ENCODE data around the gene AARS1. TPM values are rescaled to one million over a fixed set of nuclear protein-coding genes. Genes with fewer than 3 reads are reported as not detected.
"Not testable (repeated sequence)": the region's sequence is repeated elsewhere in the genome, so short reads cannot be mapped to it uniquely, and the experiment has no call there.

Gene AARS1
- polyA plus RNA-seq, result 10 to 100 TPM; 21.7 to 56.8 (median 45.4) TPM
- long read RNA-seq, donor 1, result 0 reads
- long read RNA-seq, donor 2, partial matches to known transcripts, result 0 of 1 reads
- long read RNA-seq, donor 2, other reads (novel, unspliced or antisense), result 0 of 1 reads
- long read RNA-seq, donor 3, partial matches to known transcripts, result 6 of 11 reads
- long read RNA-seq, donor 3, other reads (novel, unspliced or antisense), result 0 of 11 reads
- long read RNA-seq, donor 4, result 0 reads
- long read RNA-seq, donor 5, partial matches to known transcripts, result 0 of 1 reads
- long read RNA-seq, donor 5, other reads (novel, unspliced or antisense), result 0 of 1 reads
- long read RNA-seq, donor 6, result 0 reads
- long read RNA-seq, donor 7, transcript AARS-201 (21 exons, 3,477 nt), result major isoform, 8 of 8 reads
- long read RNA-seq, donor 7, partial matches to known transcripts, result 0 of 8 reads
- long read RNA-seq, donor 7, other reads (novel, unspliced or antisense), result 0 of 8 reads
- long read RNA-seq, donor 8, result 0 reads
- long read RNA-seq, donor 9, partial matches to known transcripts, result 0 of 1 reads
- long read RNA-seq, donor 9, other reads (novel, unspliced or antisense), result 0 of 1 reads
- long read RNA-seq, donor 10, transcript AARS-201 (21 exons, 3,477 nt), result major isoform, 10 of 10 reads
- long read RNA-seq, donor 10, partial matches to known transcripts, result 0 of 10 reads
- long read RNA-seq, donor 10, other reads (novel, unspliced or antisense), result 0 of 10 reads

GRCh38 chr16:70289229-70290094, at the start of gene AARS1:
TSS of gene AARS1 (minus strand) at chr16:70289506. CDS start at chr16:70282763, 6,743 bp downstream.
- H3K9me3 ChIP-seq (ENCODE audit: control insufficient read depth in 2 of 2, insufficient read depth in 1 of 2, low read depth in 1 of 2, low read length in 1 of 2), result no peaks in the 10 kb centered on the region
- H3K27me3 ChIP-seq (ENCODE audit: control insufficient read depth in 3 of 3, insufficient read depth in 3 of 3, low read length in 3 of 3), result no peaks in the 10 kb centered on the region
- peak within 1 kb of the TSS; percentile 90 to 99 (median 95) for H3K27ac ChIP-seq (ENCODE audit: low read depth in 1 of 3, low read length in 2 of 3)
- peaks cover 0 to 16% (median 0%) of the 10 kb centered on the region in 3 donors for H3K36me3 ChIP-seq (ENCODE audit: control insufficient read depth in 3 of 3, insufficient read depth in 2 of 3, low read depth in 1 of 3, low read length in 3 of 3)
- DNase-seq, result peak; percentile 99
- H3K4me1 ChIP-seq (ENCODE audit: control insufficient read depth in 3 of 3, insufficient read depth in 2 of 3, low read depth in 1 of 3, low read length in 2 of 3), result peaks cover 0 to 3% (median 0%) of the 10 kb centered on the region in 3 donors
- 1 to 2% (median 1%) methylated on average over 40 to 53 of the region's 53 CpGs for WGBS, 3 donors
- no peak for FAIRE-seq
- peak within 1 kb of the TSS; percentile 75 to 97 (median 93) for H3K4me3 ChIP-seq (ENCODE audit: low read depth in 1 of 3, low read length in 3 of 3)

GRCh38 chr16:70337814-70338213, 48.5 kb upstream of the AARS1 start:
- Histone ChIP-seq H3K4me3 (ENCODE audit: low read depth in 1 of 3, low read length in 3 of 3) (no peak overlapping the region), H3K27ac (ENCODE audit: low read depth in 1 of 3, low read length in 2 of 3) (no peak overlapping the region), H3K27me3 (ENCODE audit: control insufficient read depth in 3 of 3, insufficient read depth in 3 of 3, low read length in 3 of 3) (no peaks in the 10 kb centered on the region), H3K4me1 (ENCODE audit: control insufficient read depth in 3 of 3, insufficient read depth in 2 of 3, low read depth in 1 of 3, low read length in 2 of 3) (no peaks in the 10 kb centered on the region), H3K36me3 (ENCODE audit: control insufficient read depth in 3 of 3, insufficient read depth in 2 of 3, low read depth in 1 of 3, low read length in 3 of 3) (peaks cover 3 to 39% (median 6%) of the 10 kb centered on the region in 3 donors), H3K9me3 (ENCODE audit: control insufficient read depth in 2 of 2, insufficient read depth in 1 of 2, low read depth in 1 of 2, low read length in 1 of 2) (no peaks in the 10 kb centered on the region)
- WGBS, 3 donors, result 98 to 99% (median 98%) methylated on average over 5 of the region's 5 CpGs
- DNase-seq (no peak), FAIRE-seq (no peak)

- 82 to 88% (median 84%) methylated on average over 5 to 6 of the region's 12 CpGs for WGBS, 3 donors
- peaks cover 3 to 66% (median 14%) of the 10 kb centered on the region in 3 donors for H3K36me3 ChIP-seq (ENCODE audit: control insufficient read depth in 3 of 3, insufficient read depth in 2 of 3, low read depth in 1 of 3, low read length in 3 of 3)
- not testable (repeated sequence) for FAIRE-seq
Measured at GRCh38 chr16:70332728-70333127, 43.4 kb upstream of the AARS1 start.

GRCh38 chr16:70331588-70332358, 42.5 kb upstream of the AARS1 start:
- no peak overlapping the region for H3K27ac ChIP-seq (ENCODE audit: low read depth in 1 of 3, low read length in 2 of 3)
- 68 to 72% (median 70%) methylated on average over 9 of the region's 9 CpGs for whole genome bisulfite sequencing, 3 donors
- peak in 1 of 2 donors; percentile 9 for DNase-seq
- no peaks in the 10 kb centered on the region for H3K4me1 ChIP-seq (ENCODE audit: control insufficient read depth in 3 of 3, insufficient read depth in 2 of 3, low read depth in 1 of 3, low read length in 2 of 3)
- H3K9me3 ChIP-seq (ENCODE audit: control insufficient read depth in 2 of 2, insufficient read depth in 1 of 2, low read depth in 1 of 2, low read length in 1 of 2), result no peaks in the 10 kb centered on the region
- no peaks in the 10 kb centered on the region for H3K27me3 ChIP-seq (ENCODE audit: control insufficient read depth in 3 of 3, insufficient read depth in 3 of 3, low read length in 3 of 3)
- no peak overlapping the region for H3K4me3 ChIP-seq (ENCODE audit: low read depth in 1 of 3, low read length in 3 of 3)
- no peak for FAIRE-seq
- H3K36me3 ChIP-seq (ENCODE audit: control insufficient read depth in 3 of 3, insufficient read depth in 2 of 3, low read depth in 1 of 3, low read length in 3 of 3), result peaks cover 3 to 69% (median 14%) of the 10 kb centered on the region in 3 donors

More at GRCh38 chr16:70332728-70333127, 43.4 kb upstream of the AARS1 start:
- not testable (repeated sequence) for H3K27ac ChIP-seq (ENCODE audit: low read depth in 1 of 3, low read length in 2 of 3); H3K4me3 ChIP-seq (ENCODE audit: low read depth in 1 of 3, low read length in 3 of 3); H3K4me1 ChIP-seq (ENCODE audit: control insufficient read depth in 3 of 3, insufficient read depth in 2 of 3, low read depth in 1 of 3, low read length in 2 of 3); H3K27me3 ChIP-seq (ENCODE audit: control insufficient read depth in 3 of 3, insufficient read depth in 3 of 3, low read length in 3 of 3); H3K9me3 ChIP-seq (ENCODE audit: control insufficient read depth in 2 of 2, insufficient read depth in 1 of 2, low read depth in 1 of 2, low read length in 1 of 2); DNase-seq

- H3K27me3 ChIP-seq (ENCODE audit: control insufficient read depth in 3 of 3, insufficient read depth in 3 of 3, low read length in 3 of 3), result no peaks in the 10 kb centered on the region
Measured at GRCh38 chr16:70331091-70331490, 41.8 kb upstream of the AARS1 start.

GRCh38 chr16:70324998-70325747, 35.9 kb upstream of the AARS1 start:
- H3K36me3 ChIP-seq (ENCODE audit: control insufficient read depth in 3 of 3, insufficient read depth in 2 of 3, low read depth in 1 of 3, low read length in 3 of 3), result peaks cover 2 to 56% (median 8%) of the 10 kb centered on the region in 3 donors
- H3K27me3 ChIP-seq (ENCODE audit: control insufficient read depth in 3 of 3, insufficient read depth in 3 of 3, low read length in 3 of 3), result no peaks in the 10 kb centered on the region
- H3K27ac ChIP-seq (ENCODE audit: low read depth in 1 of 3, low read length in 2 of 3), result no peak overlapping the region
- H3K4me1 ChIP-seq (ENCODE audit: control insufficient read depth in 3 of 3, insufficient read depth in 2 of 3, low read depth in 1 of 3, low read length in 2 of 3), result no peaks in the 10 kb centered on the region
- no peak for DNase-seq
- 92 to 94% (median 93%) methylated on average over 7 of the region's 7 CpGs for WGBS, 3 donors
- H3K9me3 ChIP-seq (ENCODE audit: control insufficient read depth in 2 of 2, insufficient read depth in 1 of 2, low read depth in 1 of 2, low read length in 1 of 2), result no peaks in the 10 kb centered on the region
- no peak for FAIRE-seq
- H3K4me3 ChIP-seq (ENCODE audit: low read depth in 1 of 3, low read length in 3 of 3), result no peak overlapping the region

More at GRCh38 chr16:70331091-70331490, 41.8 kb upstream of the AARS1 start:
- H3K27ac ChIP-seq (ENCODE audit: low read depth in 1 of 3, low read length in 2 of 3), result no peak overlapping the region
- FAIRE-seq, result no peak
- H3K9me3 ChIP-seq (ENCODE audit: control insufficient read depth in 2 of 2, insufficient read depth in 1 of 2, low read depth in 1 of 2, low read length in 1 of 2), result no peaks in the 10 kb centered on the region
- H3K4me1 ChIP-seq (ENCODE audit: control insufficient read depth in 3 of 3, insufficient read depth in 2 of 3, low read depth in 1 of 3, low read length in 2 of 3), result no peaks in the 10 kb centered on the region
- peaks cover 3 to 71% (median 16%) of the 10 kb centered on the region in 3 donors for H3K36me3 ChIP-seq (ENCODE audit: control insufficient read depth in 3 of 3, insufficient read depth in 2 of 3, low read depth in 1 of 3, low read length in 3 of 3)
- WGBS, 3 donors, result 96 to 100% (median 96%) methylated on average over 1 of the region's 1 CpG
- H3K4me3 ChIP-seq (ENCODE audit: low read depth in 1 of 3, low read length in 3 of 3), result no peak overlapping the region
- DNase-seq, result no peak

GRCh38 chr16:70320121-70320520, 30.8 kb upstream of the AARS1 start:
- DNase-seq, result no peak
- no peak for FAIRE-seq
- 96% methylated on average over 5 of the region's 5 CpGs for WGBS, 3 donors
- Histone ChIP-seq H3K36me3 (ENCODE audit: control insufficient read depth in 3 of 3, insufficient read depth in 2 of 3, low read depth in 1 of 3, low read length in 3 of 3) (peaks cover 10 to 66% (median 11%) of the 10 kb centered on the region in 3 donors), H3K27me3 (ENCODE audit: control insufficient read depth in 3 of 3, insufficient read depth in 3 of 3, low read length in 3 of 3) (no peaks in the 10 kb centered on the region), H3K9me3 (ENCODE audit: control insufficient read depth in 2 of 2, insufficient read depth in 1 of 2, low read depth in 1 of 2, low read length in 1 of 2) (no peaks in the 10 kb centered on the region), H3K4me3 (ENCODE audit: low read depth in 1 of 3, low read length in 3 of 3) (no peak overlapping the region), H3K4me1 (ENCODE audit: control insufficient read depth in 3 of 3, insufficient read depth in 2 of 3, low read depth in 1 of 3, low read length in 2 of 3) (no peaks in the 10 kb centered on the region), H3K27ac (ENCODE audit: low read depth in 1 of 3, low read length in 2 of 3) (no peak overlapping the region)
